ENCODE data around the gene USF3. TPM values are rescaled to one million over a fixed set of nuclear protein-coding genes. Genes with fewer than 3 reads are reported as not detected.

Gene USF3
- total RNA-seq, 1 experiment from 2014 or later: 10.9 TPM

DNA sequence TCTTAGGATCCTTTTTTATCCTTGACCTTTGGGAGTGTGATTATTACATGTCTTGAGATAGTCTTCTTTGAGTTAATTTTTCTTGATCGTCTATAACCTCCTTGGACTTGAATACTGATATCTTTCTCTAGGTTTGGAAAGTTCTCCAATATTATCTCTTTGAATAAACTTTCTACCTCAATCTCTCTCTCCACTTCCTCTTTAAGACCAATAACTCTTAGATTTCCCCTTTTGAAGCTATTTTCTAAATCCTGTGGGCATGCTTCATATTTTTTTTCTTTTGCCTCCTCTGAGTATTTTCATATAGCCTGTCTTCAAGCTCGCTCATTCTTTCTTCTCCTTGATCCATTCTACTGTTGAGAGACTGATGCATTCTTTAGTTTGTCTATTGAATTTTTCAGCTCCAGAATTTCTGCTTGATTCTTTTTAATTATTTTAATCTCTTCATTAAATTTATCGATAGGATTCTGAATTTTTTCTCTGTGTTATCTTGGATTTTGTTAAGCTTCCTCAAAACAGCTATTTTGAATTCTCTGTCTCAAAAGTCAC, 12.1 kb downstream of the USF3 start:
- Histone ChIP-seq H3K9me3 (peaks cover 7% of the 10 kb centered on the region; the same call in 1 of the 2 replicates), H3K4me3 (ENCODE audit: low read depth, low read length) (no peak overlapping the region), H3K36me3 (ENCODE audit: control insufficient read depth, insufficient read depth, low read length) (no peaks in the 10 kb centered on the region), H3K27me3 (replicated peaks; ENCODE audit: control insufficient read depth, insufficient read depth, low read length) (no peaks in the 10 kb centered on the region), H3K4me1 (peaks cover 6% of the 10 kb centered on the region; the same call in 1 of the 2 replicates)
- H3K9me3 Mint-ChIP-seq (ENCODE audit: unreplicated experiment): peaks cover 13% of the 10 kb centered on the region
- no peaks in the 10 kb centered on the region for H3K4me1 Mint-ChIP-seq (ENCODE audit: low read depth, unreplicated experiment)
- no TSS peak for BruUV-seq (replicated peaks)
- H3K27ac Mint-ChIP-seq (ENCODE audit: unreplicated experiment): no peak overlapping the region
- H3K36me3 Mint-ChIP-seq (ENCODE audit: insufficient read depth, unreplicated experiment): no peaks in the 10 kb centered on the region
- no peak overlapping the region for H3K4me3 Mint-ChIP-seq (ENCODE audit: unreplicated experiment)
- CTCF ChIA-PET: no interaction called here
- TF ChIP-seq, protein P1, sequence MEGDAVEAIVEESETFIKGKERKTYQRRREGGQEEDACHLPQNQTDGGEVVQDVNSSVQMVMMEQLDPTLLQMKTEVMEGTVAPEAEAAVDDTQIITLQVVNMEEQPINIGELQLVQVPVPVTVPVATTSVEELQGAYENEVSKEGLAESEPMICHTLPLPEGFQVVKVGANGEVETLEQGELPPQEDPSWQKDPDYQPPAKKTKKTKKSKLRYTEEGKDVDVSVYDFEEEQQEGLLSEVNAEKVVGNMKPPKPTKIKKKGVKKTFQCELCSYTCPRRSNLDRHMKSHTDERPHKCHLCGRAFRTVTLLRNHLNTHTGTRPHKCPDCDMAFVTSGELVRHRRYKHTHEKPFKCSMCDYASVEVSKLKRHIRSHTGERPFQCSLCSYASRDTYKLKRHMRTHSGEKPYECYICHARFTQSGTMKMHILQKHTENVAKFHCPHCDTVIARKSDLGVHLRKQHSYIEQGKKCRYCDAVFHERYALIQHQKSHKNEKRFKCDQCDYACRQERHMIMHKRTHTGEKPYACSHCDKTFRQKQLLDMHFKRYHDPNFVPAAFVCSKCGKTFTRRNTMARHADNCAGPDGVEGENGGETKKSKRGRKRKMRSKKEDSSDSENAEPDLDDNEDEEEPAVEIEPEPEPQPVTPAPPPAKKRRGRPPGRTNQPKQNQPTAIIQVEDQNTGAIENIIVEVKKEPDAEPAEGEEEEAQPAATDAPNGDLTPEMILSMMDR (IDR thresholded peaks at IDR 0.05; ENCODE audit: insufficient read depth in 1 of 2, low read depth in 1 of 2, low read length in 1 of 2, severe bottlenecking in 1 of 2, unreplicated experiment in 1 of 2): no peak
- POLR2A ChIA-PET: no interaction called here
- intact Hi-C loops (cut with micrococcal nuclease; ENCODE audit: unreplicated experiment): no loop called here
- no peaks in the 10 kb centered on the region for H3K27me3 Mint-ChIP-seq (ENCODE audit: insufficient read depth, unreplicated experiment)
- DNase-seq: no peak

DNA sequence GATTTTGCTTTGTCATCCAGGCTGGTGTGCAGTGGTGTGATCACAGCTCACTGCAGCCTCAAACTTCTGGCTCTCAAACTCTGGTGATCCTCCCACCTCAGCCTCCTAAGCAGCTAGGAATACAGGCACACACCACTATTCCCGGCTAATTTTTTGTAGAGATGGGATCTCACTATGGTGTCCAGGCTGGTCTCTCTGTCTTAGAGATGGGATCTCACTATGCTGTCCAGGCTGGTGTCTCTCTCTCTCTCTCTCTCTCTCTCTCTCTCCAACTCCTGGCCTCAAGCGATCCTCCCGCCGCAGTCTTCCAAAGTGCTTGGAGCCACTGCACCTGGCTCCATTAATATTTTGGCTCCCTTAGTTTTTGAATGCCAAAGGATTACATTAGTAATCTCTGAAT, 17.7 kb downstream of the USF3 start:
- intact Hi-C loops (cut with micrococcal nuclease; ENCODE audit: unreplicated experiment): no loop called here
- no peaks in the 10 kb centered on the region for H3K27me3 Mint-ChIP-seq (ENCODE audit: insufficient read depth, unreplicated experiment)
- Histone ChIP-seq H3K36me3 (ENCODE audit: control insufficient read depth, insufficient read depth, low read length) (no peaks in the 10 kb centered on the region; the same call in 1 of the 2 replicates), H3K9me3 (no peaks in the 10 kb centered on the region), H3K4me3 (ENCODE audit: low read depth, low read length) (no peak overlapping the region), H3K4me1 (no peaks in the 10 kb centered on the region), H3K27me3 (replicated peaks; ENCODE audit: control insufficient read depth, insufficient read depth, low read length) (no peaks in the 10 kb centered on the region)
- H3K27ac Mint-ChIP-seq (ENCODE audit: unreplicated experiment): no peak overlapping the region
- H3K4me1 Mint-ChIP-seq (ENCODE audit: low read depth, unreplicated experiment): no peaks in the 10 kb centered on the region
- H3K36me3 Mint-ChIP-seq (ENCODE audit: insufficient read depth, unreplicated experiment): no peaks in the 10 kb centered on the region
- H3K4me3 Mint-ChIP-seq (ENCODE audit: unreplicated experiment): no peak overlapping the region
- CTCF ChIA-PET: no interaction called here
- TF ChIP-seq, protein P1 (IDR thresholded peaks at IDR 0.05; ENCODE audit: insufficient read depth in 1 of 2, low read depth in 1 of 2, low read length in 1 of 2, severe bottlenecking in 1 of 2, unreplicated experiment in 1 of 2): no peak
- H3K9me3 Mint-ChIP-seq (ENCODE audit: unreplicated experiment): peaks cover 2% of the 10 kb centered on the region
- POLR2A ChIA-PET: no interaction called here
- no peak for DNase-seq
- no TSS peak for BruUV-seq (replicated peaks)

DNA sequence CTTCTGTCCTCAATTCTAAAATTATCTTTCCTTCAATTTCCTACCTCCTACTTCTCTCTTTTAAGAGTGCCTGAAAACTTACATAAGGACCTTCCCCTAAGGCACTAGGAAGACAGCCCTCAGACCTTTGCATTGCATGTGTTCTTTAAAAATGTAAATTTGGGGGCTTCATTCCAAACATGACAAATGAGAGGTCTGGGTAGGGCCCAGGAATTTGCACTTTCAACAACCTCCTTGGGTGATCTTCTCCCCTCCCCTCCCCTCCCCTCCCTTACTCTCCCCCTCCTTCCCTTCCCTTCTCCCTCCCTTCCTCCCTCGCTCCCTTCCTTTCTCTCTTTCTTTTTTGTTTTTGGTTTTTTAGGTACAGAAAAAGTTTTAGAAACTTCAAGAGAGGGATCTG, 18.7 kb downstream of the USF3 start:
- no TSS peak for BruUV-seq (replicated peaks)
- Mint-ChIP-seq H3K9me3 (ENCODE audit: unreplicated experiment) (no peaks in the 10 kb centered on the region), H3K4me3 (ENCODE audit: unreplicated experiment) (no peak overlapping the region), H3K36me3 (ENCODE audit: insufficient read depth, unreplicated experiment) (no peaks in the 10 kb centered on the region), H3K27ac (ENCODE audit: unreplicated experiment) (no peak overlapping the region), H3K27me3 (ENCODE audit: insufficient read depth, unreplicated experiment) (no peaks in the 10 kb centered on the region), H3K4me1 (ENCODE audit: low read depth, unreplicated experiment) (no peaks in the 10 kb centered on the region)
- CTCF ChIA-PET: no interaction called here
- TF ChIP-seq, protein P1 (IDR thresholded peaks at IDR 0.05; ENCODE audit: insufficient read depth in 1 of 2, low read depth in 1 of 2, low read length in 1 of 2, severe bottlenecking in 1 of 2, unreplicated experiment in 1 of 2): no peak
- Histone ChIP-seq H3K4me3 (ENCODE audit: low read depth, low read length) (no peak overlapping the region), H3K36me3 (ENCODE audit: control insufficient read depth, insufficient read depth, low read length) (no peaks in the 10 kb centered on the region; the same call in 1 of the 2 replicates), H3K9me3 (no peaks in the 10 kb centered on the region), H3K27me3 (replicated peaks; ENCODE audit: control insufficient read depth, insufficient read depth, low read length) (no peaks in the 10 kb centered on the region), H3K4me1 (no peaks in the 10 kb centered on the region)
- DNase-seq: no peak
- POLR2A ChIA-PET: no interaction called here
- intact Hi-C loops (cut with micrococcal nuclease; ENCODE audit: unreplicated experiment): no loop called here
